MV-4-11 (cell line): ENCODE results near the gene SSC5D.
"Not testable (repeated sequence)": the region's sequence is repeated elsewhere in the genome, so short reads cannot be mapped to it uniquely, and the experiment has no call there.

Source experiments
- DNase-seq: peaks from one replicate; lab custom pipeline; 2025; lab: John Stamatoyannopoulos, UW

Gene SSC5D

GRCh38 chr19:55503502-55504251 is 15.4 kb downstream of the SSC5D start:
- DNase-seq: peak; percentile 91

GRCh38 chr19:55504252-55504603 is 16.0 kb downstream of the SSC5D start:
- DNase-seq: no peak

GRCh38 chr19:55504981-55505380 is 16.7 kb downstream of the SSC5D start:
- DNase-seq: no peak

- DNase-seq: no peak
These were observed 19.9 kb downstream of the SSC5D start for GRCh38 chr19:55508120-55508519.

- peak; percentile 90 for DNase-seq
These were observed 28.8 kb downstream of the SSC5D start for GRCh38 chr19:55516878-55517620.

GRCh38 chr19:55519451-55520311 is 31.4 kb downstream of the SSC5D start:
- no peak for DNase-seq

- no peak for DNase-seq
These were observed 32.6 kb downstream of the SSC5D start for GRCh38 chr19:55520691-55521292.

- no peak for DNase-seq
These were observed 37.3 kb downstream of the SSC5D start for GRCh38 chr19:55525289-55526101.

- peak; percentile 30 for DNase-seq
These were observed 38.3 kb downstream of the SSC5D start for GRCh38 chr19:55526216-55527196.

- no peak for DNase-seq
These were observed 39.2 kb downstream of the SSC5D start for GRCh38 chr19:55527197-55528029.

GRCh38 chr19:55528030-55528803 is 40.0 kb downstream of the SSC5D start:
- no peak for DNase-seq

- DNase-seq: no peak
These were observed 41.5 kb downstream of the SSC5D start for GRCh38 chr19:55529636-55530234.

- DNase-seq: no peak
These were observed 42.8 kb downstream of the SSC5D start for GRCh38 chr19:55530996-55531395.

- DNase-seq: not testable (repeated sequence)
These were observed 46.0 kb downstream of the SSC5D start for GRCh38 chr19:55534280-55534679.

- peak; percentile 47 for DNase-seq
These were observed 47.1 kb downstream of the SSC5D start for GRCh38 chr19:55535173-55535964.

- no peak for DNase-seq
These were observed 47.7 kb downstream of the SSC5D start for GRCh38 chr19:55535965-55536350.

GRCh38 chr19:55536366-55536765 is 48.1 kb downstream of the SSC5D start:
- DNase-seq: no peak
